Prostate gland (tissue), 2 donors: ENCODE results near the gene TUBB4B.

Source experiments
- POLR2A ChIP-seq: fragments of 450-650 bp; IDR thresholded peaks from one replicate; pipeline ENCODE4 v1.6.1; 2016; ENCODE audit warnings: antibody characterized with exemption, mild to moderate bottlenecking
- TF ChIP-seq, protein P1 (sequence below), 4 experiments: fragments of 200-600 bp in 2 of 4; fragments of 450-650 bp in 2 of 4; sonication (generic) in 2 of 4; IDR thresholded peaks; 1 replicate in 3 of 4; 2 replicates in 1 of 4; pipeline ENCODE4 v1.5.1; 2016 to 2019; ENCODE audit warnings: antibody characterized with exemption in 4 of 4, mild to moderate bottlenecking in 2 of 4, moderate library complexity in 2 of 4

DNA sequence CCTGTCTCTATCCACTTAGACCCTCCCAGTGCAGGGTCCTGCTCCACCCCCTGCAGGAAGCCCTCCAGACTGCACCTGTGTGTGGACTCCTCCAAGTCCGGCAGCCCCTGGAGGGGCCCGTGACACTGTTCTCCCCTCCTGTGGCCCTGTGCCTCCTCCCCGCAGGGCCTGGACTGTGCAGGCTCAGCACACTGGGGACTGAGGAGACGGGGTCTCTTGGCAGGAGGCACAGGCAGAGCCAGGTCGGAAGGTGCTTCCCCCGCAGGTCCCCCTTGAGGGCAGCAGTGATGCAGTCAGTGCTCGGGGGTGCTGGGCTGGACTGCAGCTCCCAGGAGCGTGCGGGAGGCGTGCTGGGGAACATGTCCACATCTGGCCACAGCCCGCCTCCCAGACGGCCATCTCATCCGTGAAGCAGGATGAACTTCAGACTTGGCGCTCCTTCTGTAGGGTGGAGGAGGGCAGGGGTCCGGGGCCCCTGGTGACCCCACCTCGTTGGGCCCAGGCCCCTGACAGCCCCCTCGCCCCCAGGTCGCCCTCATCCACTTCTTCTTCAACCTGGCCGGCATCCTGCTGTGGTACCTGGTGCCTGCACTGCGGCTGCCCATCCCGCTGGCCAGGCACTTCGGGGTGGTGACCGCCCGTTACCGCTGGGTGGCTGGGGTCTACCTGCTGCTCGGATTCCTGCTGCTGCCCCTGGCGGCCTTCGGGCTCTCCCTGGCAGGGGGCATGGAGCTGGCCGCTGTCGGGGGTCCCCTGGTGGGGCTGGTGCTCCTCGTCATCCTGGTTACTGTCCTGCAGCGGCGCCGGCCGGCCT lies 5.5 kb upstream of the TUBB4B start:
- TF ChIP-seq, protein P1, sequence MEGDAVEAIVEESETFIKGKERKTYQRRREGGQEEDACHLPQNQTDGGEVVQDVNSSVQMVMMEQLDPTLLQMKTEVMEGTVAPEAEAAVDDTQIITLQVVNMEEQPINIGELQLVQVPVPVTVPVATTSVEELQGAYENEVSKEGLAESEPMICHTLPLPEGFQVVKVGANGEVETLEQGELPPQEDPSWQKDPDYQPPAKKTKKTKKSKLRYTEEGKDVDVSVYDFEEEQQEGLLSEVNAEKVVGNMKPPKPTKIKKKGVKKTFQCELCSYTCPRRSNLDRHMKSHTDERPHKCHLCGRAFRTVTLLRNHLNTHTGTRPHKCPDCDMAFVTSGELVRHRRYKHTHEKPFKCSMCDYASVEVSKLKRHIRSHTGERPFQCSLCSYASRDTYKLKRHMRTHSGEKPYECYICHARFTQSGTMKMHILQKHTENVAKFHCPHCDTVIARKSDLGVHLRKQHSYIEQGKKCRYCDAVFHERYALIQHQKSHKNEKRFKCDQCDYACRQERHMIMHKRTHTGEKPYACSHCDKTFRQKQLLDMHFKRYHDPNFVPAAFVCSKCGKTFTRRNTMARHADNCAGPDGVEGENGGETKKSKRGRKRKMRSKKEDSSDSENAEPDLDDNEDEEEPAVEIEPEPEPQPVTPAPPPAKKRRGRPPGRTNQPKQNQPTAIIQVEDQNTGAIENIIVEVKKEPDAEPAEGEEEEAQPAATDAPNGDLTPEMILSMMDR (IDR thresholded peaks at IDR 0.05), result no peak
- TF ChIP-seq POLR2A, result no peak
